ENCODE data around the gene TMEM200C.

Gene TMEM200C

DNA sequence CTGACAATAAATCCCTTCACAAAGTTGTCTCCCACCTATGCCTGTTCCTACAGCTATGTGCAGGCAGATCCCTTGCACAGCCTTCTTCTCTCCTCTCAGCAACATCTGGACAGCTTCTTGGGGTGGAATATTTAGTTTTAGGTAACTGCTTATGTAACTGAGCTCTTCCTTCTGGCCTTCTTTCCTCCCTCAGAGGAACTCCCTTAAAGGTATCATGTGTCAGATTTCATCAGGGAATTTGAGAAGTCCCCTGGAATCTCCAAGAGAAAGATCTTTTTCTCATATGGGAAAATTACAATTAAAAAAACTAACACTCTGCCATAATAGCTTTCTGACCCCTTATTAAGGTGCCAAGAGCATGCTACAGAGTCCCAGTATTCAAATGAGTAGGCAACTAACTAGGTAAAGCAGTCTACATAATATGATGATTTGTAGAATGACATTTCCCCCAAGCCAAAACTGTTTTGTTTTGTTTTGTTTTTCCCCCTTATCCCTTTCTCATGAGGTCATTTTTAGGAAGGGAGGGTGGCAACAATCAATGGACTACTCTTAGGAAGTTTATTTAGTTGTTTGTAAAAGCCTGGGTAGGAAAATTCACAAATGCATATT is 2.4 kb downstream of the TMEM200C start:
- TF ChIP-seq, protein P1, sequence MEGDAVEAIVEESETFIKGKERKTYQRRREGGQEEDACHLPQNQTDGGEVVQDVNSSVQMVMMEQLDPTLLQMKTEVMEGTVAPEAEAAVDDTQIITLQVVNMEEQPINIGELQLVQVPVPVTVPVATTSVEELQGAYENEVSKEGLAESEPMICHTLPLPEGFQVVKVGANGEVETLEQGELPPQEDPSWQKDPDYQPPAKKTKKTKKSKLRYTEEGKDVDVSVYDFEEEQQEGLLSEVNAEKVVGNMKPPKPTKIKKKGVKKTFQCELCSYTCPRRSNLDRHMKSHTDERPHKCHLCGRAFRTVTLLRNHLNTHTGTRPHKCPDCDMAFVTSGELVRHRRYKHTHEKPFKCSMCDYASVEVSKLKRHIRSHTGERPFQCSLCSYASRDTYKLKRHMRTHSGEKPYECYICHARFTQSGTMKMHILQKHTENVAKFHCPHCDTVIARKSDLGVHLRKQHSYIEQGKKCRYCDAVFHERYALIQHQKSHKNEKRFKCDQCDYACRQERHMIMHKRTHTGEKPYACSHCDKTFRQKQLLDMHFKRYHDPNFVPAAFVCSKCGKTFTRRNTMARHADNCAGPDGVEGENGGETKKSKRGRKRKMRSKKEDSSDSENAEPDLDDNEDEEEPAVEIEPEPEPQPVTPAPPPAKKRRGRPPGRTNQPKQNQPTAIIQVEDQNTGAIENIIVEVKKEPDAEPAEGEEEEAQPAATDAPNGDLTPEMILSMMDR (IDR thresholded peaks at IDR 0.05; ENCODE audit: low read depth, low read length) = no peak
- no peak overlapping the region for H3K4me3 ChIP-seq (ENCODE audit: low read depth, low read length)

DNA sequence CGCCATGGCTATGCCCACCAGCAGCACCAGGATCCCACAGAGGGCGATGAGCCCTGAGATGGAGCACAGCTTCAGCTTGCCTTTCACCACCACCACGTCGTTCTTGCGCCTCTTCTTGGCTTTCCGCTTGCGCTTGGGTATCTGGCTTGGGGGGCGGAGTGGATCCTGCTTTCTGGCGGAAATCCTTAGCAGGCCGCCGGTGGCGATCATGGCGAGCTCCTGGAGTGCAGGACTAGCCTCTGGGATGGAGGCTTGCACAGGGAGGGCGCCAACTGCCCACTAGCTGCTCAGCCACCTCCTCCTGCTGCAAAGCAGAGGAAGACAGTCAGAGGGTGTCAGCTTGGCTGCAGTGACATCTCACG is 3.5 kb downstream of the TMEM200C start:
- H3K4me3 ChIP-seq (ENCODE audit: low read depth, low read length) = no peak overlapping the region
- TF ChIP-seq, protein P1 (IDR thresholded peaks at IDR 0.05; ENCODE audit: low read depth, low read length) = no peak

DNA sequence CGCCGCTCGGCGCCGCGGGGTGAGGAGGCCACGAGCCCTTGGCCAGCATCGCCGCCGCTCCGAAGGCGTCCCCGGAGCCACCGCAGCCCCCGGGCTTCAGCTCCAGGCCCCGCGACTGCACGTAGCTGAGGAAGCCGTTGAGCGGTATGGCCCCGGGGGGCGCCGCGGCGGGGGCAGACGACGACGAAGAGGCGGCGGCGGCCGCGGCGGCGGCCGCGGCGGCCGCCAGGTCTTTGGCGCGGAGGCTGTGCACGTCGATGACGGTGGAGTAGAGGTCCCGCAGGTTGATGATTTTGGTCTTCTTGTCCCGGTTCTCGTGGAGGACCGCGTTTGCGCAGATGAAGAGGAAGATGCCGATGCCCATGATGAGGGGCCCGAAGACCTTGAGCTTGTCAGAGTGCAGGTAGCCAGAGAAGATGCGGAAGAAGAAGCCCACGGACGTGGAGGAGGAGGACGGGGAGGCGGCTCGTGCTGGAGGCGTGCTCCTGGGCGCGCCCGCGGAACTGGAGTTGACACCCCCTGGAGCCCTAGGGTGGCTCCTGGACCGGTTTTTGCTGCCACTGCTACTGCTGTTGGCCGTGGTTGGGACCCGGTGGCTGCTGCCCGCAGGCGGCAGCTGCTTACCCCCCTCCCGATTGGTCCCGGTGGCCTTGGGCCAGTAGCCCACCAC is 4.0 kb downstream of the TMEM200C start:
- no peak overlapping the region for H3K4me3 ChIP-seq (ENCODE audit: low read depth, low read length)
- TF ChIP-seq, protein P1 (IDR thresholded peaks at IDR 0.05; ENCODE audit: low read depth, low read length) = no peak

DNA sequence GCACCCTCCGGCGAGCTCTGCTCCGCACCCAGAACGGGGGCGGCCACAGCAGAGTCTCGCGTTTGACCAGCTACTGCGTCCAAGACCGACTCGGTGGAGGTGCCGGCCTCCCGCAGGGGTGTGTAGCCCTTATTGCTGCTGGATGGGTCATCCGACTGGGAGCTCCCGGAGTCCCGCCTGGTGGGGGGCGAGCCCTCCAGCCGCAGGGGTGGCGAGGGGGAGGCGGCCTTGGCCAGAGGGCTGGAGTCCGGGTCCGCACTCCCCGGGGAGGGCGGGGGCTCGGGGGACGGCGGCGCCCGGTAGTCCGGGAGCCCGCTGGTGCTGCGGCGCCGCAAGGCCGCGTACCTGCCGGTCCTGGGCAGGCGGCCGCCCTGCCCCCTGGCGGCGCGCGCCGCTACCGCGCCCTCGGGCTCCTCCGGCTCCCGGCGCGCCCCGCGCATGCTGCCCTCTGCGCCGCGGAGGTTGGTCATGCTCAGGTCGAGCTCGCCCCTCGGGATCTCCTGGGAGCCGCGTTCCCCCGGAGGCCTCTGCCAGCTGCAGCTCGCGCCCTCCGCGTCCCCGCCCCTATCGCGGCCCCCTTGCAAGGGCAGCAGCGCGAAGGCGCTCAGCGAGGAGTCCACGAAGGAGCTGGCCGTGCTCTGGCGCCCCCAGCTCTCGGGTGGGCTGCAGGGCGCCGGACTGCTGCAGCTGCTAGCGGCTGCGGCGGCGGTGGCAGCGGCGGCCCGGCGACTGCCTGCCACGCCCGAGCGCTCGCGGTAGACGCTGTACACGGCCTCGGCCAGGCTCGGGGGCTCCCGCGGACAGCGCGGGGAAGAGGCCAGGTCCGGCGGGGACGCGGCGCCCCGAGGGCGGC is 4.8 kb downstream of the TMEM200C start:
- H3K4me3 ChIP-seq (ENCODE audit: low read depth, low read length) = no peak overlapping the region
- TF ChIP-seq, protein P1 (IDR thresholded peaks at IDR 0.05; ENCODE audit: low read depth, low read length) = no peak

DNA sequence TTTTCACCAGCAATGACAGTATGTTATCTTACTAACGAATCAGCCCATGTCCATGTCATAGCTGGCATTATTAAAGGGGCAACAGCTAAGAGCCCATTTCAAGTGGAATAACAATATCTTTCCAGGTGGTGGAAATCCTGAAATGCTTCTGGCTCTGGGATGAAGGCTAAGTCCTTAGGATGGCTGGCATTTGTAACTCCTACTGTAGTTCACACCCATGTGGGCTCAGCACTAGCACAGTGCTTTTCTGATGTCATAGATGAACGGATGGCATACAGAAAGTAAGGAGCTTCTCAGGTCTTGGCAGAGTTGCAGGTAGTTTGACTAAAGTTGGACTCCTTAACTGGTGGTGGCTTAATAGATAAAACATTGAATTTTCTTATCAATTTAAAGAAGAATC is 10.0 kb downstream of the TMEM200C start:
- H3K4me3 ChIP-seq (ENCODE audit: low read depth, low read length) = no peak overlapping the region
- TF ChIP-seq, protein P1 (IDR thresholded peaks at IDR 0.05; ENCODE audit: low read depth, low read length) = no peak

DNA sequence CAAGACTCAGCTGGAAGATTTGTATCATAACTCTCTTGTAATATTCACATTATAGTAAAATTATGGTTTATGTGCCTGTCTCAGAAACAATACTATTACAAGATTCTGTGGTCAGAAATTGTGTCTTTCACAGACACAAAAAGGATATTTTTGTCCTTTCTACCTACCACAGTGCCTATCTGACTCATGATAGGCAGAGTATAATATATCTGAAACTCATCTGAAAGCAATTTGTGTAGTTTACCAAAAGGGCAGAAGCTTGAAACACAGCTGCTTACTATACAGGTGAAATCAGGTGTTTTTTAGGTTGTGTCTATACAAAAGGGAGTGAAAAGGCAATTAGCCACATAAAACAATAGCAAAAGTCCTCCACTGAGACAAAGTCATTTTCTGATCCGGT is 10.9 kb downstream of the TMEM200C start:
- H3K4me3 ChIP-seq (ENCODE audit: low read depth, low read length) = no peak overlapping the region
- TF ChIP-seq, protein P1 (IDR thresholded peaks at IDR 0.05; ENCODE audit: low read depth, low read length) = no peak

DNA sequence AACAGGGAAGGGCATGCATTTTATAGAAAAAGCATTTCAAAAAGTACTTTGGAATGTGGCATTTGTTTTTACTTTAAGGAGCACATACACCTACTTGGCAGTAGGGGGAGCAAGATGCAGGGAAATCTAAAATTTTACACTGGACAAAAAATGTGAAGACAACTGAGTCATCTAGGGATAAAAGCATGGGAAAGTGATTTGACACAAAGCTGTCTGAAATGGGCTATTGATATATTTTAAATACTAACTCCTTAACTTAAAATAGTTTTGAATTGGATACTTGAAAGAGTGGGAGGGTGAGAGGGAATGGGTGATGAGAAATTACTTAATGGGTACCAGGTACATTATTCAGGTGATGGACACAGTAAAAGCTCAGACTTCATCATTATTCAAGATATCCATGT is 15.8 kb downstream of the TMEM200C start:
- H3K4me3 ChIP-seq (ENCODE audit: low read depth, low read length) = no peak overlapping the region
- TF ChIP-seq, protein P1 (IDR thresholded peaks at IDR 0.05; ENCODE audit: low read depth, low read length) = peak; percentile 50; the same call in 1 of the 2 replicates
